ENCODE results near the gene LAMP1.

Gene LAMP1

GRCh38 chr13:113315992-113316391 is 19.0 kb downstream of the LAMP1 start:
- Histone ChIP-seq H3K27ac (no peak overlapping the region), H3K27me3 (no peaks in the 10 kb centered on the region), H3K9ac (no peak overlapping the region), H3K4me3 (no peak overlapping the region), H3K4me1 (no peaks in the 10 kb centered on the region), H3K9me3 (no peaks in the 10 kb centered on the region), H3K4me2 (no peak overlapping the region), H3K36me3 (peaks cover 91% of the 10 kb centered on the region), H4K20me1 (peaks cover 77% of the 10 kb centered on the region)
- TF ChIP-seq Cebpa-rat (IDR thresholded peaks at IDR 0.05), result no peak

- H3K4me2 ChIP-seq, result no peak overlapping the region
- H3K9ac ChIP-seq, result no peak overlapping the region
- H3K27me3 ChIP-seq, result no peaks in the 10 kb centered on the region
- peaks cover 77% of the 10 kb centered on the region for H4K20me1 ChIP-seq
- H3K36me3 ChIP-seq, result peaks cover 91% of the 10 kb centered on the region
- no peak for TF ChIP-seq Cebpa-rat (IDR thresholded peaks at IDR 0.05)
- H3K4me1 ChIP-seq, result no peaks in the 10 kb centered on the region
- no peak overlapping the region for H3K4me3 ChIP-seq
- no peaks in the 10 kb centered on the region for H3K9me3 ChIP-seq
- H3K27ac ChIP-seq, result no peak overlapping the region
These were observed 20.0 kb downstream of the LAMP1 start for GRCh38 chr13:113317031-113317430.

GRCh38 chr13:113318956-113319355 is 21.9 kb downstream of the LAMP1 start:
- peaks cover 60% of the 10 kb centered on the region for H4K20me1 ChIP-seq
- H3K9me3 ChIP-seq, result no peaks in the 10 kb centered on the region
- no peak overlapping the region for H3K4me3 ChIP-seq
- no peaks in the 10 kb centered on the region for H3K27me3 ChIP-seq
- H3K4me2 ChIP-seq, result no peak overlapping the region
- H3K9ac ChIP-seq, result no peak overlapping the region
- H3K27ac ChIP-seq, result no peak overlapping the region
- no peak for TF ChIP-seq Cebpa-rat (IDR thresholded peaks at IDR 0.05)
- H3K36me3 ChIP-seq, result peaks cover 88% of the 10 kb centered on the region
- H3K4me1 ChIP-seq, result no peaks in the 10 kb centered on the region

GRCh38 chr13:113319371-113319770 is 22.3 kb downstream of the LAMP1 start:
- Histone ChIP-seq H3K9ac (no peak overlapping the region), H3K27ac (no peak overlapping the region), H3K36me3 (peaks cover 89% of the 10 kb centered on the region), H3K9me3 (no peaks in the 10 kb centered on the region), H3K4me2 (no peak overlapping the region), H3K27me3 (no peaks in the 10 kb centered on the region), H4K20me1 (peaks cover 56% of the 10 kb centered on the region), H3K4me1 (no peaks in the 10 kb centered on the region), H3K4me3 (no peak overlapping the region)
- no peak for TF ChIP-seq Cebpa-rat (IDR thresholded peaks at IDR 0.05)

GRCh38 chr13:113320226-113320875 is 23.3 kb downstream of the LAMP1 start:
- H3K27ac ChIP-seq, result no peak overlapping the region
- H4K20me1 ChIP-seq, result peaks cover 46% of the 10 kb centered on the region
- no peaks in the 10 kb centered on the region for H3K9me3 ChIP-seq
- TF ChIP-seq Cebpa-rat (IDR thresholded peaks at IDR 0.05), result no peak
- H3K4me2 ChIP-seq, result no peak overlapping the region
- peaks cover 93% of the 10 kb centered on the region for H3K36me3 ChIP-seq
- no peaks in the 10 kb centered on the region for H3K4me1 ChIP-seq
- H3K9ac ChIP-seq, result no peak overlapping the region
- H3K4me3 ChIP-seq, result no peak overlapping the region
- no peaks in the 10 kb centered on the region for H3K27me3 ChIP-seq

GRCh38 chr13:113321546-113321945 is 24.5 kb downstream of the LAMP1 start:
- Histone ChIP-seq H3K4me2 (no peak overlapping the region), H3K36me3 (peaks cover 91% of the 10 kb centered on the region), H3K9ac (no peak overlapping the region), H3K27ac (no peak overlapping the region), H3K4me3 (no peak overlapping the region), H3K4me1 (no peaks in the 10 kb centered on the region), H3K27me3 (no peaks in the 10 kb centered on the region), H3K9me3 (no peaks in the 10 kb centered on the region), H4K20me1 (peaks cover 38% of the 10 kb centered on the region)
- no peak for TF ChIP-seq Cebpa-rat (IDR thresholded peaks at IDR 0.05)

GRCh38 chr13:113322043-113322461 is 25.0 kb downstream of the LAMP1 start:
- Histone ChIP-seq H3K36me3 (peaks cover 86% of the 10 kb centered on the region), H3K27ac (no peak overlapping the region), H3K4me1 (no peaks in the 10 kb centered on the region), H3K9ac (no peak overlapping the region), H4K20me1 (peaks cover 35% of the 10 kb centered on the region), H3K27me3 (no peaks in the 10 kb centered on the region), H3K9me3 (no peaks in the 10 kb centered on the region), H3K4me3 (no peak overlapping the region), H3K4me2 (no peak overlapping the region)
- no peak for TF ChIP-seq Cebpa-rat (IDR thresholded peaks at IDR 0.05)

- no peaks in the 10 kb centered on the region for H3K9me3 ChIP-seq
- no peak overlapping the region for H3K4me2 ChIP-seq
- no peak overlapping the region for H3K9ac ChIP-seq
- H4K20me1 ChIP-seq, result peaks cover 30% of the 10 kb centered on the region
- no peaks in the 10 kb centered on the region for H3K27me3 ChIP-seq
- peaks cover 76% of the 10 kb centered on the region for H3K36me3 ChIP-seq
- H3K4me1 ChIP-seq, result no peaks in the 10 kb centered on the region
- TF ChIP-seq Cebpa-rat (IDR thresholded peaks at IDR 0.05), result no peak
- H3K4me3 ChIP-seq, result no peak overlapping the region
- H3K27ac ChIP-seq, result no peak overlapping the region
These were observed 26.0 kb downstream of the LAMP1 start for GRCh38 chr13:113322890-113323651.

- Histone ChIP-seq H3K9me3 (no peaks in the 10 kb centered on the region), H3K36me3 (peaks cover 68% of the 10 kb centered on the region), H3K4me2 (no peak overlapping the region), H3K4me1 (no peaks in the 10 kb centered on the region), H3K9ac (no peak overlapping the region), H4K20me1 (peaks cover 27% of the 10 kb centered on the region), H3K27me3 (no peaks in the 10 kb centered on the region), H3K27ac (no peak overlapping the region), H3K4me3 (no peak overlapping the region)
- TF ChIP-seq Cebpa-rat (IDR thresholded peaks at IDR 0.05), result no peak
These were observed 26.8 kb downstream of the LAMP1 start for GRCh38 chr13:113323869-113324268.

- Histone ChIP-seq H3K9ac (no peak overlapping the region), H3K4me2 (no peak overlapping the region), H4K20me1 (peaks cover 22% of the 10 kb centered on the region), H3K4me3 (no peak overlapping the region), H3K36me3 (peaks cover 63% of the 10 kb centered on the region), H3K9me3 (no peaks in the 10 kb centered on the region), H3K27me3 (no peaks in the 10 kb centered on the region), H3K4me1 (no peaks in the 10 kb centered on the region), H3K27ac (no peak overlapping the region)
- TF ChIP-seq Cebpa-rat (IDR thresholded peaks at IDR 0.05), result no peak
These were observed 27.4 kb downstream of the LAMP1 start for GRCh38 chr13:113324398-113324797.
